HepG2 (cell line): Measurements from ENCODE around the gene MRPL38. TPM values are rescaled to one million over a fixed set of nuclear protein-coding genes. Genes with fewer than 3 reads are reported as not detected.

Experiments used
- AHDC1 ChIP-seq: sonication (generic); formaldehyde crosslinking; IDR thresholded peaks from 2 replicates; pipeline ENCODE4 v1.5.1; 2020; ENCODE audit warnings: mild to moderate bottlenecking, missing genetic modification reagents, borderline replicate concordance
- ATF6 ChIP-seq: sonication (generic); formaldehyde crosslinking; conservative IDR thresholded peaks from 2 replicates; pipeline ENCODE4 v1.4.0; 2020; ENCODE audit warnings: missing genetic modification reagents
- BATF2 ChIP-seq: sonication (generic); formaldehyde crosslinking; IDR thresholded peaks from 2 replicates; pipeline ENCODE4 v1.8.0; 2022; ENCODE audit warnings: mild to moderate bottlenecking, missing genetic modification reagents, moderate library complexity
- BCL3 ChIP-seq: sonication (generic); formaldehyde crosslinking; IDR thresholded peaks from 2 replicates; pipeline ENCODE4 v1.5.1; 2020; ENCODE audit warnings: mild to moderate bottlenecking, missing genetic modification reagents, moderate library complexity
- MAFK ChIP-seq, 2 experiments: IDR thresholded peaks in 1 of 2; conservative IDR thresholded peaks in 1 of 2; 2 replicates each; pipeline ENCODE4 v1.6.1; 2011; ENCODE audit warnings: improper control_type of control experiment in 2 of 2, low read length in 2 of 2
- NFYB ChIP-seq: sonication (generic); formaldehyde crosslinking; IDR thresholded peaks from 2 replicates; pipeline ENCODE4 v1.4.0; 2020; ENCODE audit warnings: missing genetic modification reagents
- NR2F1 ChIP-seq, 2 experiments: fragments of 450-650 bp in 1 of 2; formaldehyde crosslinking in 1 of 2; IDR thresholded peaks; 2 replicates each; pipeline versions ENCODE4 v1.5.0 to v1.6.1; 2016 to 2020; ENCODE audit warnings: mild to moderate bottlenecking in 1 of 2, missing compliant biosample characterization in 1 of 2, missing genetic modification reagents in 1 of 2, moderate library complexity in 1 of 2
- PRPF4 ChIP-seq: fragments of 200-400 bp; formaldehyde crosslinking; IDR thresholded peaks from 2 replicates; pipeline ENCODE4 v1.6.1; 2016; ENCODE audit warnings: low read length, low read depth; ENCODE audit not compliant: poor library complexity, severe bottlenecking
- STAT6 ChIP-seq: sonication (generic); formaldehyde crosslinking; IDR thresholded peaks from 2 replicates; pipeline ENCODE4 v1.4.0; 2020; ENCODE audit warnings: missing genetic modification reagents, mild to moderate bottlenecking, borderline replicate concordance
- ZBTB25 ChIP-seq: IDR thresholded peaks from 2 replicates; pipeline ENCODE4 v1.6.1; 2018; ENCODE audit warnings: missing genetic modification reagents
- ZNF569 ChIP-seq: sonication (generic); formaldehyde crosslinking; IDR thresholded peaks from 2 replicates; pipeline ENCODE4 v1.5.0; 2020; ENCODE audit warnings: mild to moderate bottlenecking, missing genetic modification reagents, moderate library complexity, borderline replicate concordance
- ZSCAN21 ChIP-seq: sonication (generic); formaldehyde crosslinking; IDR thresholded peaks from 2 replicates; pipeline ENCODE4 v1.8.0; 2022; ENCODE audit warnings: mild to moderate bottlenecking, missing genetic modification reagents, moderate library complexity, borderline replicate concordance
- polyA plus RNA-seq, 8 experiments: library from polyadenylated mRNA; depleted of rRNA in 3 of 8; stranded (reverse) in 7 of 8; unstranded in 1 of 8; fragments of >200 nt; fragmentation: Illumina TruSeq in 4 of 8; extraction: Trizol in 4 of 8; gene quantifications; 2 replicates each; pipeline versions ENCODE4 v1.2.1 to v1.2.3, GENCODE V29; 2011 to 2016; ENCODE audit warnings: low read depth in 4 of 8, missing spikeins in 1 of 8, mixed read lengths in 1 of 8; ENCODE audit not compliant: insufficient read depth in 1 of 8
- total RNA-seq, 5 experiments: library from RNA; depleted of rRNA; stranded (reverse); fragments of >200 nt; fragmentation: Illumina TruSeq; extraction: Trizol; gene quantifications; 2 replicates each; pipeline ENCODE4 v1.2.3, GENCODE V29; 2016; ENCODE audit warnings: low read depth in 1 of 5

The MRPL38 gene
- total and polyA plus RNA-seq, 2 of the 13 experiments (the other 11 are each of a cell fraction or from before 2014, with no cell fraction given) = 83.7 to 125 TPM

- TF ChIP-seq STAT6 (CRISPR knock-in tag) = no peak
- peak in 1 of 2 experiments; percentile 72; a peak in 3 of 4 replicates for TF ChIP-seq MAFK (conservative IDR thresholded peaks at IDR 0.05 in 1 of 2, IDR thresholded peaks at IDR 0.05 in 1 of 2; ENCODE audit: low read length in 2 of 2)
- no peak; the same call in 1 of the 2 replicates for TF ChIP-seq ZSCAN21 (CRISPR knock-in tag)
- no peak; the same call in 1 of the 2 replicates for TF ChIP-seq BCL3
- TF ChIP-seq PRPF4 = no peak
- 0 out of 2 replicates have a peak, but pooled peaks have one; percentile 24 for TF ChIP-seq ATF6 (CRISPR knock-in tag)
- no peak for TF ChIP-seq AHDC1 (CRISPR knock-in tag)
- TF ChIP-seq BATF2 = no peak
- TF ChIP-seq ZNF569 = no peak
- TF ChIP-seq NFYB (CRISPR knock-in tag) = no peak
- TF ChIP-seq ZBTB25 (CRISPR knock-in tag) = no peak; the same call in 1 of the 2 replicates
- TF ChIP-seq NR2F1 (CRISPR knock-in tag; IDR thresholded peaks at IDR 0.05) = no peak
These were observed 26.3 kb downstream of the MRPL38 start, which contains the start of gene TRIM47 (continued) for GRCh38 chr17:75878174-75878998.
